WERI-Rb-1 (cell line): Measurements from ENCODE around the gene SPTBN1.

Experiments used
- DNase-seq: peaks from one replicate; pipeline ENCODE4 v3.0.0-alpha.2; 2020
- H3K27ac ChIP-seq: fragments of 250-450 bp; sonication (Bioruptor Pico); 2 replicates; pipeline ENCODE4 v1.5.1; 2020; ENCODE audit warnings: mild to moderate bottlenecking, moderate library complexity
- H3K27me3 ChIP-seq: fragments of 250-450 bp; sonication (Bioruptor Pico); 2 replicates; pipeline ENCODE4 v1.5.1; 2021; ENCODE audit warnings: mild to moderate bottlenecking, low read depth, moderate library complexity; ENCODE audit not compliant: insufficient read depth, severe bottlenecking
- H3K36me3 ChIP-seq: fragments of 250-450 bp; sonication (Bioruptor Pico); 2 replicates; pipeline ENCODE4 v1.5.1; 2020; ENCODE audit warnings: mild to moderate bottlenecking, moderate library complexity
- H3K4me3 ChIP-seq: 2 replicates; pipeline ENCODE4 v1.5.1; 2011; ENCODE audit warnings: low read depth, mild to moderate bottlenecking, control low read depth, low read length
- H3K9me3 ChIP-seq: fragments of 250-450 bp; sonication (Bioruptor Pico); 2 replicates; pipeline ENCODE4 v1.5.1; 2021; ENCODE audit warnings: mild to moderate bottlenecking, moderate library complexity; ENCODE audit not compliant: severe bottlenecking
- CTCF ChIP-seq: IDR thresholded peaks from 2 replicates; pipeline ENCODE4 v1.5.1; 2011; ENCODE audit warnings: low read depth, mild to moderate bottlenecking, control low read depth, inconsistent platforms, low read length

Gene SPTBN1

GRCh38 chr2:54429054-54429453 lies 27.1 kb upstream of the SPTBN1 start:
- TF ChIP-seq CTCF, result no peak
- no peaks in the 10 kb centered on the region for H3K27me3 ChIP-seq
- H3K4me3 ChIP-seq, result no peak overlapping the region
- no peaks in the 10 kb centered on the region for H3K36me3 ChIP-seq
- DNase-seq, result no peak
- no peaks in the 10 kb centered on the region for H3K9me3 ChIP-seq
- H3K27ac ChIP-seq, result no peak overlapping the region

GRCh38 chr2:54429811-54430551 lies 26.1 kb upstream of the SPTBN1 start:
- Histone ChIP-seq H3K27ac (no peak overlapping the region), H3K27me3 (no peaks in the 10 kb centered on the region), H3K9me3 (no peaks in the 10 kb centered on the region), H3K36me3 (no peaks in the 10 kb centered on the region), H3K4me3 (no peak overlapping the region)
- no peak for DNase-seq
- no peak for TF ChIP-seq CTCF

GRCh38 chr2:54430649-54431048 lies 25.5 kb upstream of the SPTBN1 start:
- H3K9me3 ChIP-seq, result no peaks in the 10 kb centered on the region
- no peak for TF ChIP-seq CTCF
- no peaks in the 10 kb centered on the region for H3K27me3 ChIP-seq
- no peak for DNase-seq
- H3K36me3 ChIP-seq, result no peaks in the 10 kb centered on the region
- H3K4me3 ChIP-seq, result no peak overlapping the region
- H3K27ac ChIP-seq, result no peak overlapping the region

GRCh38 chr2:54432251-54433015 lies 23.7 kb upstream of the SPTBN1 start:
- no peaks in the 10 kb centered on the region for H3K9me3 ChIP-seq
- TF ChIP-seq CTCF, result no peak

GRCh38 chr2:54434229-54434628 lies 21.9 kb upstream of the SPTBN1 start:
- no peaks in the 10 kb centered on the region for H3K9me3 ChIP-seq
- H3K4me3 ChIP-seq, result no peak overlapping the region
- no peaks in the 10 kb centered on the region for H3K36me3 ChIP-seq
- DNase-seq, result no peak
- no peak overlapping the region for H3K27ac ChIP-seq
- TF ChIP-seq CTCF, result no peak
- no peaks in the 10 kb centered on the region for H3K27me3 ChIP-seq

More at GRCh38 chr2:54432251-54433015, 23.7 kb upstream of the SPTBN1 start:
- Histone ChIP-seq H3K27ac (peak overlapping the region; percentile 33), H3K36me3 (no peaks in the 10 kb centered on the region), H3K27me3 (no peaks in the 10 kb centered on the region), H3K4me3 (peak overlapping the region; percentile 2; the same call in 1 of the 2 replicates)
- DNase-seq, result peak; percentile 48
